HG03159 (cell line): ENCODE results near the gene DNAJB7.
A peak's percentile ranks its signal among the peaks of the same experiment; 100 is the strongest.
"Not testable (repeated sequence)": the region's sequence is repeated elsewhere in the genome, so short reads cannot be mapped to it uniquely, and the experiment has no call there.

Source experiments
- ATAC-seq: cut with Tn5 transposase; IDR thresholded peaks from one replicate; pipeline ENCODE4 v1.9.1; 2021; ENCODE audit warnings: mild to moderate bottlenecking, moderate library complexity; ENCODE audit not compliant: unreplicated experiment

Gene DNAJB7

DNA sequence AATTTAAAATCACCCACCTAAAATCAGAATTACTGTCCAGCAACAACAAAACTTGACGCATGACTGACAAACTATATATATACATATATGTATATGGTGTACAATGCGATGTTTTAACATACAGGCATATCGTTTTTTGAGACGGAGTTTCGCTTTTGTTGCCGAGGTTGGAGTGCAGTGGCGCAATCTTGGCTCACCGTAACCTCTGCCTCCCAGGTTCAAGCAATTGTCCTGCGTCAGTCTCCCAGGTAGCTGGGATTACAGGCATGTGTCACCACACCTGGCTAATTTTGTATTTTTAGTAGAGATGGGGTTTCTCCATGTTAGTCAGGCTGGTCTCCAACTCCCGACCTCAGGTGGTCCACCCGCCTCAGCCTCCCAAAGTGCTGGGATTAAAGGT lies 16.1 kb downstream of the DNAJB7 start:
- ATAC-seq, result not testable (repeated sequence)

DNA sequence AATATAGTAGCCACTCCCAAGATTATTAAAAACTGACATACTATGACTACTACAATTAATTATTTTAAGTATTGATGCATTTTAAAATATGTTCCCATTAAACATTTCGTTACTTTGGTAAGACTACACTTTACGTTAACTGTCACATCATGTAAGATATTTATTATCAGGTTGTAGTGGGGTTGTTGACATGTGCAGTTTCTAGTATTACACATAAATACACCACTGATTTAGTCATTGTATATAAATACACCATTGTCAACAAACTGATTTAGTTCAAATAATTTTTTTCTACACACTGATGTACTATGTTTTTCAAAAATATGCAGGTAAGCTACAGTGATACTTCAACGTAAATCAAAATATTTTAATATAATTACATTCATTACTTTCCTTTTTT lies 17.0 kb downstream of the DNAJB7 start:
- no peak for ATAC-seq

DNA sequence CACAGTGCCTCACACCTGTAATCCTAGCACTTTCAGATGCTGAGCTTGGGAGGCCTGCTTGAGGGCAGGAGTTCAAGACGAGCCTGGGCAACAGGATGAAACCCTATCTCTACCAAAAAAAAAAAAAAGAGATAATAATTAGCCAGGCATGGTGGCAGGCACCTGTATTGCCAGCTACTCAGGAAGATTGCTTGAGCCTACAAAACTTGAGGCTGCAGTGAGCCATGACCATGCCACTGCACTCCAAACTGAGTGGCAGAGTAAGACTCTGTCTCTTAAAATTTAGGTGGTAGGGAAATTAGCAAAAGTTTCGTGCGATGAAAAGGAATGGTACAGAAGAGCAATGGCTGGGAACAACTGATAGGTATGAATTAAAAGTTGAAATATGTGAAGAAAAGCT lies 23.4 kb downstream of the DNAJB7 start:
- no peak for ATAC-seq

DNA sequence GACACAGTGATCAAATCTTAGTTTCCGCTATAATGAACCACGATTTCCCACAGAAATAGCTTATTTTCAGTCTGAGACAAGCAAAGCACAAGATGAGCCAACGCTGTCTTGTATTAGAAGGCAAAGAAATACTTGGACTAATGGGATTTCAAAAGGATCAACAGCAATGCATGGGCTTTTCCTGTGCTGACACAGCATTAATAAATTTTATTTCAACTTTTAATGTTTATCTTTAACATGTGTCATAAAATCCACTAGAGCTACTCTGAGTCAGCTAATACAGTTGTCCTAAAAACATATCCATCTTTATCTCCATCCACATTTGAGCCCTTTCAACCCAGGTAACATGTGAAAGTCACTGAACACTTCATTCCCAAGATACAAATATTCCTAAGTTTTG lies 27.3 kb downstream of the DNAJB7 start:
- ATAC-seq, result no peak

DNA sequence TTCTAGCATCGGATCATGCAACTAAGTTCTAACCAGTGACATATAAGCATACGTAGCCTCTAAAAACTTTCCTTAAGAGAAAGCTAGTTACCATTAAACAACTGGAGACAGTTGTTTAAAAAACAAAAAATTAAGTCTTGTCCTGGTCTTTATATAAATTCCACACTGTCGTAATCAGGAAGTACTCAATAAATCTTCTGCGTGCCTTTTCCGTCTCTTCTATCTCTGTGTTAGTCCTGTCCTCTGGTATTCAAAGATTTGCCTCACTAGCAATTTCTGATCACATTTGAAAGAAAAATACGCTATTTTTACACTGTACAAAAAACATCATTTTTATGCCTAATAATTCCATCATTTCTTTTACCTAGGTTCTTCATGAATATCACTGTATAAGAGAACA lies 32.8 kb downstream of the DNAJB7 start:
- no peak for ATAC-seq

DNA sequence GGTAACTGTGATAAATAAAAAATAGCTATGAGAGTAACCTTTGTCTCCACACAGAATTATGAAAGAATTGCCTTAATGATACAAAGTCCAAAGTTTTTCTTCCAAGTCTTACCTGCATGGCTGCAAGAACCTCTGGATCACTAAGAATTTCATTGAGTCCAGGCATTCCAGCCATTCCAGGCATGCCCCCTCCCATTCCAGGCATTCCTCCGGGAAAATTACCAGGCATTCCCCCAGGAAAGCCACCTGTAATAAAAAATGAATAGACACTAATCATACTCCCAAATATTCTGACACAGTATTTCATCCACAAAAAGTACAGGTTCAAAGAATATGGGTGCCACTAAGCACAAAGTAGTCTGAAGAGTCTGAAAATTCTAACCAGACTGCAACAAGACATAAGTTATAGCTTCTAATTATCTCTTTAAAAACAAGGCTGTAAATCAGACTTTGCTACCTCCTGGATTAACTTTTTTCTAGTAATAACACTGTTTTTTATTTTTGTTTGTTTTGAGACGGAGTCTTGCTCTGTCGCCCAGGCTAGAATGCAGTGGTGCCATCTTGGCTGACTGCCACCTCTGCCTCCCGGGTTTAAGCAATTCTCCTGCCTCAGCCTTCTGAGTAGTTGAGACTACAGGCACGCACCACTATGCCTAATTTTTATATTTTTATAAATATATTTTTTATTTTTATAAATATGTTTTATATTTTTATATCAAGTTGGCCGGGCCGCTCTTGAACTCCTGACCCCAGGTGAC lies 34.8 kb downstream of the DNAJB7 start:
- no peak for ATAC-seq

DNA sequence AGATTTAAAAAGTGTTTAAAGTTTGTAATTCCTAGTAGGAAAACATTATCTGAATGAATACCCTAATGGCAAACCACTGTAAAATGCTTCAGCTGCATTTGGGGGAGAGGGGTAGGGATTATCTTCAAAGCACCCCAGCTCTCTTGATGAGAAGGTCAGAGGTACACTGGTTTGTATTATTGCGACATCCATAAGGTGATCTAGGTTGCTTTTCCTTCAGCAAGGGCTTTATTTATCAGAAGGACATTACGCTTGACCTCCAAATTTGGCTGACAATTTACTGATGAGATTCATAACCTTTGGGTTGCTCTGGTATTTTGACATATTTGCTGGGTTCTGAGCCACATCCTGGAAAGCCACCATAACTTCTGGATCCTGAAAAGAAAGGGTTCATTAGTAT lies 35.6 kb downstream of the DNAJB7 start:
- ATAC-seq, result not testable (repeated sequence)

DNA sequence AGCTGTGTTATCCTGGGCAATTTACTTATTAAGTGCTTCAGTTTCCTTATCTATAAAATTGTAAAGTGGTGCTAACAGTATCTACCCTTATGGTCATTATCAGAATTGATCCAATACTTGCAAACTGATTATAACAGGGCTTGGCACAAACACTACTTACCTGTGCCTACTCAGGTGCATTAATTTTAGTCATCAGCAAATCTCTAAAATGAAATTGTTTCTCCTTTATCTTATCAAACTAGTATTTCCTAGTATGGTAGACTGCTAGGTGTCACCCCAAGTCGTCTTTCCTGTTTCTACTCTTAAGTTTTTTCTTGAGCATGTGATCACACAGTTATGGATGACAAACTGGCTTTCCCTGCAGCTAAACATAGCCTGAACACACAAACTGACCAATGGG lies 38.5 kb downstream of the DNAJB7 start:
- ATAC-seq, result no peak

DNA sequence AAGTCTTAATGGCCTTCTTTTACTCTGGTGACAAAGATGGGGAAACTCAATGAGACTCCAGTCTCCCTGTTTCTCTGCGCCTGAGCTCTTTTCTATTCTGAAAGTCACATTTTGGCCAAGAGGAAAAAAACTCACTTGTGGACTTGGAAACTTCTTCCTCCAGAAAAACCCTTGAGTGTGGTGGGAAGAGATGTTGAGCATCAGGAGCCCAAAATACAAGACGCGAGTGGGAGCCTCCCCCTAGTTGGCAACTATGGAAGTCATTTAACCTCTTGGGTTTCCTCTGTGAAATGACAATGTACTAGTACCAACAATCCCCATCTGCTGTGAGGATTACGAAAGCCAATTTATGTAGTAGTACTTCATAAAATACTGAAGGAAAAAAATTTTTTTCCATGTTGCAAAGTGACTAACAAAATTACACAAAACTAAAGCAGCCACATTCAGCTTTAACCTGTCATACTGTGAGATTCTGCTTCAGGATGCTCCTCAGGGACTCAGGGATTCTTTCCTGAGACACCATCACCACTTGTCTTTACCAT lies 42.2 kb downstream of the DNAJB7 start:
- no peak for ATAC-seq

DNA sequence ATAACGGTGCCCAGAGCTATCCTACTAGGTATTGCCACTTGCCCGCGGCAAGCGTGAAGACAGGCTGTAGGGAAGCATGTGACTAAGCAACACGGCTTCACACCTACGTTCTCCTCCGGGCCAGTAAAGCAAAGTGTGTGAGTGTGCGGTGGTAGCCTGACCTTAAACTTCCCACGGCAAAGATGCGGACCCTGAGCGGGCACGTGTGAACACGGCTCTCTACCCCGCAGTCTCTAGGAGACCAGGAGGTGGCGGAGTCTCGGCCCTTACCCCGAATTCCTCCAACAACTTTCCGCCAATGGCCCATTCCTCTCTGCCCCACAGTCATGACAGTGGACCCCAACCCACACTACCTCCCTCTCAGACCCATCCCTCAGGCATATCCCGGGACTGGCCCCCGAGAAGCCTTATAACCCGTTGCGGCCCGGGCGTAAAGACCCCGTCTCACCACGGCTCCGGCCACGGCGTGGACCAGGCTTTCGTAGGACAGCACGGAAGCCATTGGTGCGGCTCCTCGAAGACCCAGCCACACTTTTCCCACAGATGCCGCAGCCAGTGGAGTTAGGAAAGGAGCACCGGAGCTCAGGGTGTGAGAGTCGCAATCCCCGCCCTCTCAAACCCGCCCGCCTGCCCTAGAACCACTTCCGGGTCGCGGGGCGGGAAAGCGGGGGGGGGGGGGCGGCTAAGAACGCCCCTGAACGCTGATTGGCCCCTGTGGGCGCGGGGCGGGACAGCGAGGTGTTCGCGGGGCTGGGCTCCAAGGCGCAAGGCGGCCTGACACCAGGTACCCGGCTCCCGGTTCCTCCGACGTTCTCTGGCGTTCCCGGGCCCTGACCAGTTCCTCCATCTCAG lies 42.9 kb downstream of the DNAJB7 start, which contains the start of gene SLC25A17:
SLC25A17 (minus strand) TSS at position 600 of the 852 bp plus-strand sequence; CDS start at position 502, 98 bp downstream.
- ATAC-seq, result peak; percentile 71

DNA sequence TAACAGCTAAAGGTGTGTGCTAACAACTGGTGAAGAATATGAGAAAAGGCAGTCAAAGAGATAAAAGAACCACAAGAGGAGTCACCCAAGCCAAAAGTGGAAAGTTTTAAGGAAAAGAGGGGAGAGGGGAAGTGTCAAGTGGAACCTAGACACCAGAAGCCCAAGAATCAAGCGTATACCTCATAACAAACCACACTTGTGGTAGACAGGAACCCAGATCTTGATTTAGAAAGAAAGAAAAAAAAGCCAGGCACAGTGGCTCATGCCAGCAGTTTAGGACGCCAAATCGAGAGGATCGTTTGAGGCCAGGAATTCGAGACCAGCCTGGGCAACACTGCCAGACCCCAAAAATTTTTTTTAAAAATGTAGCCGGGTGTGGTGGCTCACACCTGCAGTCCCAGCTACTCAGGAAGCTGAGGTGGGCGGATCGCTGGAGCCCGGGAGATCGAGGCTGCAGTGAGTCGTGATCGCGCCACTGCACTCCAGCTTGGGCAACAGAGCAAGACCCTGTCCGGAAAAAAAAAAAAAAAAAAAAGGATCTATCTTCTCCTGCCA lies 43.6 kb downstream of the DNAJB7 start:
- ATAC-seq, result peak; percentile 15

DNA sequence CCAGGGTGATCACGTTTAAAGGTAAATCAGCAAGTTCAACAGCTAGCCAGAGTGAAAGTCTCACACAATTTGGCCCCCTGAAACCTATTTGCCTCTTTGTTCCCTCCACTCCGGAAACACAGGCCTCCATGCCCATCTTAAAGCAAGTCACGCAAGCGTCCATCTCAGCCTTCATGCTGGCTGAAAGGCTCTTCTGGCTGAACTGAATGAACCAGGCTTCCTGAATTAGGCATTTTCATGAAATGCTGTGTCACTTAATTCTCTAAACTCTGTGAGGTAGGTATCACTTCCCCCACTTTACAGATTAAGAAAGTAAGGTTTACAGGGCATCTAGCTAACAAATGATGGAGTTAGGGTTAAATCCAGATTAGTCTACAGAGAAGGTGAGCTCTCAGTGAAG lies 44.2 kb downstream of the DNAJB7 start:
- ATAC-seq, result no peak

DNA sequence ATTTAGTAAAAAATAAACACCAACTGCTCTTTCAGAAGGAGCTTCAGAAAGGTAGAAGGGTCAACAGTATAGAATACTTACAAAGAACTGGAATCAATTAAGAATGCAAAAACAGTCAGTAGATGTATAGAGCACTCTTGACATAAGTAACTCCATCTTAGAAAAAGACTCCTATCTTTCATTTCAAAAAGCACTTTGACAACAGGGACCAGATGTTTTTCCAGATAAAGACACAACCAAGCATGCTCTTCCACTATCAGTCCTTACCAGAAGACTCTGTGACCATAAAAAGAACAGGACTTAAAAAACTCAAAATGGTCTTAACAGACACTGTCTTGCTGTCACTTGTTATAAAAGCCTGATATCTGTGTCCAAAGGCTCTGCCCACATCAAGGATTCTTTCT lies 48.0 kb downstream of the DNAJB7 start:
- no peak for ATAC-seq
